ENCODE measurements around the gene NOL11.
"Not testable (repeated sequence)": the region's sequence is repeated elsewhere in the genome, so short reads cannot be mapped to it uniquely, and the experiment has no call there.

Gene NOL11

GRCh38 chr17:67756766-67757165 is 39.0 kb downstream of the NOL11 start:
- DNase-seq, result not testable (repeated sequence)

GRCh38 chr17:67759355-67760171 is 41.8 kb downstream of the NOL11 start:
- no peak for DNase-seq

GRCh38 chr17:67765623-67766022 is 47.9 kb downstream of the NOL11 start:
- no peak for DNase-seq

GRCh38 chr17:67769231-67769630 is 51.5 kb downstream of the NOL11 start:
- no peak for DNase-seq

- DNase-seq, result no peak
Observed at GRCh38 chr17:67770539-67770938, 52.8 kb downstream of the NOL11 start.

- no peak for DNase-seq
Observed at GRCh38 chr17:67772679-67773078, 54.9 kb downstream of the NOL11 start.

- DNase-seq, result no peak
Observed at GRCh38 chr17:67773246-67773645, 55.5 kb downstream of the NOL11 start.

- DNase-seq, result no peak
Observed at GRCh38 chr17:67779098-67779672, 61.4 kb downstream of the NOL11 start.

- DNase-seq, result no peak
Observed at GRCh38 chr17:67784364-67785121, 66.8 kb downstream of the NOL11 start.

- no peak for DNase-seq
Observed at GRCh38 chr17:67785122-67785477, 67.4 kb downstream of the NOL11 start.

- no peak for DNase-seq
Observed at GRCh38 chr17:67785504-67785903, 67.8 kb downstream of the NOL11 start.

Measured in NK-92 treated with Interleukin-12 subunit alpha and Interleukin-12 subunit beta, amount 100 ng/mL, for 24 hours (cell line).